H9 (cell line): ENCODE data around the gene HTR3A. TPM values are rescaled to one million over a fixed set of nuclear protein-coding genes. Genes with fewer than 3 reads are reported as not detected.
"Not testable (repeated sequence)": the region's sequence is repeated elsewhere in the genome, so short reads cannot be mapped to it uniquely, and the experiment has no call there.

Experiments used
- DNase-seq: peaks from one replicate; pipeline ENCODE4 v3.0.0-alpha.2; 2017
- H2AFZ ChIP-seq: one replicate; pipeline ENCODE4 v1.6.1; 2013; ENCODE audit warnings: mild to moderate bottlenecking, low read length, control low read depth, moderate library complexity
- H2AK5ac ChIP-seq: 2 replicates; pipeline ENCODE4 v1.6.1; 2013; ENCODE audit warnings: low read length, control low read depth, mixed read lengths; ENCODE audit not compliant: insufficient read length
- H2BK120ac ChIP-seq: one replicate; pipeline ENCODE4 v1.6.1; 2013; ENCODE audit warnings: low read depth, mild to moderate bottlenecking, low read length, control low read depth, inconsistent platforms; ENCODE audit not compliant: poor library complexity, severe bottlenecking
- H2BK12ac ChIP-seq: 2 replicates; pipeline ENCODE4 v1.6.1; 2013; ENCODE audit warnings: low read length, control low read depth, mixed read lengths, low read depth; ENCODE audit not compliant: insufficient read length
- H2BK15ac ChIP-seq: 2 replicates; pipeline ENCODE4 v1.6.1; 2013; ENCODE audit warnings: low read depth, low read length, control low read depth
- H2BK20ac ChIP-seq: one replicate; pipeline ENCODE4 v1.6.1; 2013; ENCODE audit warnings: low read depth, mild to moderate bottlenecking, low read length, control low read depth, inconsistent platforms; ENCODE audit not compliant: poor library complexity, severe bottlenecking
- H2BK5ac ChIP-seq: 2 replicates; pipeline ENCODE4 v1.6.1; 2013; ENCODE audit warnings: low read length, control low read depth, mixed read lengths; ENCODE audit not compliant: insufficient read length
- H3K14ac ChIP-seq: 2 replicates; pipeline ENCODE4 v1.6.1; 2013; ENCODE audit warnings: low read length, control low read depth; ENCODE audit not compliant: insufficient read depth
- H3K18ac ChIP-seq: 2 replicates; pipeline ENCODE4 v1.6.1; 2013; ENCODE audit warnings: low read depth, mild to moderate bottlenecking, mixed read lengths, low read length, control low read depth; ENCODE audit not compliant: insufficient read length
- H3K23ac ChIP-seq: 2 replicates; pipeline ENCODE4 v1.6.1; 2013; ENCODE audit warnings: low read length, control low read depth, mixed read lengths, low read depth; ENCODE audit not compliant: insufficient read length
- H3K23me2 ChIP-seq: 2 replicates; pipeline ENCODE4 v1.6.1; 2013; ENCODE audit warnings: low read depth, mild to moderate bottlenecking, mixed read lengths, low read length, control low read depth; ENCODE audit not compliant: insufficient read length, poor library complexity, severe bottlenecking
- H3K27ac ChIP-seq: 2 replicates; pipeline ENCODE4 v1.5.1; 2013; ENCODE audit warnings: low read length, control low read depth, mixed read lengths, low read depth; ENCODE audit not compliant: insufficient read length
- H3K27me3 ChIP-seq: 2 replicates; pipeline ENCODE4 v1.6.1; 2013; ENCODE audit warnings: low read length, control low read depth, inconsistent platforms; ENCODE audit not compliant: insufficient read depth
- H3K4ac ChIP-seq: 2 replicates; pipeline ENCODE4 v1.6.1; 2013; ENCODE audit warnings: low read depth, mild to moderate bottlenecking, control low read depth, inconsistent platforms, low read length, moderate library complexity
- H3K4me1 ChIP-seq: 2 replicates; pipeline ENCODE4 v1.6.1; 2013; ENCODE audit warnings: low read length, control low read depth, inconsistent platforms; ENCODE audit not compliant: insufficient read depth
- H3K4me2 ChIP-seq: 2 replicates; pipeline ENCODE4 v1.6.1; 2013; ENCODE audit warnings: low read length, control low read depth, mixed read lengths; ENCODE audit not compliant: insufficient read length, insufficient read depth
- H3K56ac ChIP-seq: 2 replicates; pipeline ENCODE4 v1.6.1; 2013; ENCODE audit warnings: low read depth, mild to moderate bottlenecking, mixed read lengths, low read length, control low read depth; ENCODE audit not compliant: insufficient read length
- H3K79me1 ChIP-seq: 2 replicates; pipeline ENCODE4 v1.6.1; 2013; ENCODE audit warnings: low read depth, mild to moderate bottlenecking, moderate library complexity, low read length, control low read depth, inconsistent platforms; ENCODE audit not compliant: insufficient read depth, poor library complexity, severe bottlenecking
- H3K79me2 ChIP-seq: 2 replicates; pipeline ENCODE4 v1.6.1; 2013; ENCODE audit warnings: low read length, control low read depth, inconsistent platforms; ENCODE audit not compliant: insufficient read depth
- H3K9ac ChIP-seq: 2 replicates; pipeline ENCODE4 v1.6.1; 2013; ENCODE audit warnings: low read length, control low read depth, mixed read lengths; ENCODE audit not compliant: insufficient read length; ENCODE audit errors: extremely low read depth
- H3K9me3 ChIP-seq: one replicate; pipeline ENCODE4 v1.6.1; 2013; ENCODE audit warnings: low read depth, low read length, inconsistent platforms; ENCODE audit not compliant: control insufficient read depth
- H3T11ph ChIP-seq: one replicate; pipeline ENCODE4 v1.6.1; 2013; ENCODE audit warnings: mild to moderate bottlenecking, low read length, control low read depth, inconsistent platforms
- H4K20me1 ChIP-seq: one replicate; pipeline ENCODE4 v1.6.1; 2013; ENCODE audit not compliant: control insufficient read depth, insufficient read length, insufficient read depth
- H4K5ac ChIP-seq: 2 replicates; pipeline ENCODE4 v1.6.1; 2013; ENCODE audit warnings: low read depth, mild to moderate bottlenecking, mixed read lengths, low read length, control low read depth; ENCODE audit not compliant: insufficient read length
- H4K8ac ChIP-seq: replicated peaks from 2 replicates; pipeline ENCODE4 v1.6.1; 2013; ENCODE audit warnings: low read length, control low read depth, mixed read lengths, low read depth; ENCODE audit not compliant: insufficient read length
- H4K91ac ChIP-seq: 2 replicates; pipeline ENCODE4 v1.6.1; 2013; ENCODE audit warnings: low read depth, mild to moderate bottlenecking, moderate library complexity, mixed read lengths, low read length, control low read depth; ENCODE audit not compliant: insufficient read length
- H3K27ac Mint-ChIP-seq, 3 experiments: 2 replicates in 2 of 3; 3 replicates in 1 of 3; pipeline ENCODE4 v1.8.0; 2020 to 2021; ENCODE audit warnings: mixed read lengths in 3 of 3, mild to moderate bottlenecking in 1 of 3, moderate library complexity in 1 of 3
- H3K27me3 Mint-ChIP-seq: 2 replicates; pipeline ENCODE4 v1.8.0; 2021; ENCODE audit warnings: low read depth, mild to moderate bottlenecking, moderate library complexity, mixed read lengths
- H3K36me3 Mint-ChIP-seq, 3 experiments: 2 replicates in 2 of 3; 3 replicates in 1 of 3; pipeline ENCODE4 v1.8.0; 2020 to 2021; ENCODE audit warnings: low read depth in 3 of 3, mixed read lengths in 3 of 3; ENCODE audit not compliant: insufficient read depth in 1 of 3
- H3K4me1 Mint-ChIP-seq, 2 experiments: 2 replicates each; pipeline ENCODE4 v1.8.0; 2020; ENCODE audit warnings: mixed read lengths in 2 of 2
- H3K4me3 Mint-ChIP-seq, 2 experiments: 2 replicates in 1 of 2; 3 replicates in 1 of 2; pipeline ENCODE4 v1.8.0; 2020 to 2021; ENCODE audit warnings: mild to moderate bottlenecking in 2 of 2, mixed read lengths in 2 of 2, moderate library complexity in 1 of 2
- H3K9me3 Mint-ChIP-seq, 2 experiments: 2 replicates in 1 of 2; 3 replicates in 1 of 2; pipeline ENCODE4 v1.8.0; 2020; ENCODE audit warnings: mild to moderate bottlenecking in 2 of 2, mixed read lengths in 2 of 2, moderate library complexity in 1 of 2
- WGBS: extraction: QIAGEN DNeasy Blood & Tissue Kit; methylation state at CpG from one replicate; pipeline ENCODE4 v1.1.7; 2013; ENCODE audit warnings: missing lambda C conversion rate, low lambda C conversion rate, mixed read lengths; ENCODE audit not compliant: insufficient read length; ENCODE audit errors: extremely low coverage; 5-methylcytosine and 5-hydroxymethylcytosine counted together
- total RNA-seq: library from RNA; stranded (reverse); gene quantifications from 2 replicates; pipeline ENCODE4 v1.2.1, GENCODE V29; 2021
- TF ChIP-seq, protein P1 (sequence below): fragments of 200-600 bp; sonication (generic); conservative IDR thresholded peaks from 3 replicates; pipeline ENCODE4 v1.8.0; 2021; ENCODE audit warnings: antibody characterized with exemption, mild to moderate bottlenecking

HTR3A gene
- total RNA-seq, 1 experiment from 2014 or later, result 4.1 TPM

DNA sequence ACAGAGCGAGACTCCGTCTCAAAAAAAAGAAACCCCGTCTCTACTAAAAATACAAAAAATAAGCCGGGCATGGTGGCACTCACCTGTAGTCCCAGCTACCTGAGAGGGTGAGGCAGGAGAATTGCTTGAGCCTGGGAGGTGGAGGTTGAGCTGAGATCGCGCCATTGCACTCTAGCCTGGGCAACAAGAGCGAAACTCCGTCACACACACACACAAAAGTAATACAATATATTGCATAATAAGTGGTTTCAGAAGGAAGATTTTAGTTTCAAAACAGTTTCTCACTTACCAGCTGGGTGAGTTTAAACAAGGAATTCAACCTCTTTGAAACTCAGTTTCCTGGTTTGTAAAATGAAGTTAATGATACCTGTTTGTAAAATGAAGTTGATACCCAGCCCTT is 32.7 kb upstream of the HTR3A start:
- Histone ChIP-seq H3K27ac (no peak overlapping the region), H2BK12ac (no peak overlapping the region), H3K27me3 (no peaks in the 10 kb centered on the region), H4K91ac (no peak overlapping the region), H3T11ph (no peak overlapping the region), H2BK120ac (no peak overlapping the region), H3K18ac (no peak overlapping the region), H3K79me1 (no peaks in the 10 kb centered on the region), H3K56ac (no peak overlapping the region), H3K79me2 (no peaks in the 10 kb centered on the region), H3K4me2 (no peak overlapping the region), H2BK5ac (no peak overlapping the region), H2AK5ac (no peak overlapping the region), H2BK20ac (no peak overlapping the region), H4K8ac (no peak overlapping the region), H2BK15ac (no peak overlapping the region), H3K9me3 (no peaks in the 10 kb centered on the region), H2AFZ (no peak overlapping the region), H3K23me2 (no peaks in the 10 kb centered on the region), H3K4ac (no peak overlapping the region), H3K9ac (no peak overlapping the region), H3K4me1 (no peaks in the 10 kb centered on the region), H3K14ac (no peak overlapping the region), H3K23ac (no peak overlapping the region), H4K20me1 (no peaks in the 10 kb centered on the region), H4K5ac (no peak overlapping the region)
- TF ChIP-seq, protein P1, sequence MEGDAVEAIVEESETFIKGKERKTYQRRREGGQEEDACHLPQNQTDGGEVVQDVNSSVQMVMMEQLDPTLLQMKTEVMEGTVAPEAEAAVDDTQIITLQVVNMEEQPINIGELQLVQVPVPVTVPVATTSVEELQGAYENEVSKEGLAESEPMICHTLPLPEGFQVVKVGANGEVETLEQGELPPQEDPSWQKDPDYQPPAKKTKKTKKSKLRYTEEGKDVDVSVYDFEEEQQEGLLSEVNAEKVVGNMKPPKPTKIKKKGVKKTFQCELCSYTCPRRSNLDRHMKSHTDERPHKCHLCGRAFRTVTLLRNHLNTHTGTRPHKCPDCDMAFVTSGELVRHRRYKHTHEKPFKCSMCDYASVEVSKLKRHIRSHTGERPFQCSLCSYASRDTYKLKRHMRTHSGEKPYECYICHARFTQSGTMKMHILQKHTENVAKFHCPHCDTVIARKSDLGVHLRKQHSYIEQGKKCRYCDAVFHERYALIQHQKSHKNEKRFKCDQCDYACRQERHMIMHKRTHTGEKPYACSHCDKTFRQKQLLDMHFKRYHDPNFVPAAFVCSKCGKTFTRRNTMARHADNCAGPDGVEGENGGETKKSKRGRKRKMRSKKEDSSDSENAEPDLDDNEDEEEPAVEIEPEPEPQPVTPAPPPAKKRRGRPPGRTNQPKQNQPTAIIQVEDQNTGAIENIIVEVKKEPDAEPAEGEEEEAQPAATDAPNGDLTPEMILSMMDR, result no peak
- WGBS, result no CpG with 5 or more reads among the region's 8 CpGs
- H3K4me3 Mint-ChIP-seq, result no peak overlapping the region
- no peaks in the 10 kb centered on the region; a peak in 1 of 5 replicates for H3K9me3 Mint-ChIP-seq
- no peak overlapping the region for H3K27ac Mint-ChIP-seq
- H3K27me3 Mint-ChIP-seq, result no peaks in the 10 kb centered on the region; the same call in 1 of the 2 replicates
- no peaks in the 10 kb centered on the region for H3K36me3 Mint-ChIP-seq
- no peaks in the 10 kb centered on the region for H3K4me1 Mint-ChIP-seq
- no peak for DNase-seq

DNA sequence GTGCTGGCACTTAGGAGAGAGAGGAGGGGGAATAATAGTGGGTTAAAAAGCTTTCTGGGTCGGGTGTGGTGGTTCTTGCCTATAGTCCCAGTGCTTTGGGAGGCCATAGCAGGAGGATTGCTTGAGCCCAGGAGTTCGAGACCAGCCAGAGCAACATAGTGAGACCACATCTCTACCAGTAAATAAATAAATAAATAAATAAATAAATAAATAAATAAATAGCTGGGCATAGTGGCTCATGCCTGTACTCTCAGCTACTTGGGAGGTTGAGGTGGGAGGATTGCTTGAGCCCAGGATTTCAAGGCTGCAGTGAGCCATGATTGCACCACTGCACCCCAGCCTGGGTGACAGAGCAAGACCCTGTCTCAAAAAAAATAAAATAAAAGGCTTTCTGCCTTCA is 28.7 kb upstream of the HTR3A start:
- H3K4me2 ChIP-seq, H3K4me3 Mint-ChIP-seq, H3K27ac ChIP-seq, H3K23me2 ChIP-seq, H2BK15ac ChIP-seq, H2BK120ac ChIP-seq, H3K79me1 ChIP-seq, H3K9ac ChIP-seq, H3K9me3 Mint-ChIP-seq, H3K14ac ChIP-seq, H3K27ac Mint-ChIP-seq, H2BK5ac ChIP-seq, H3K36me3 Mint-ChIP-seq, H3K79me2 ChIP-seq, H3K23ac ChIP-seq, H3K27me3 ChIP-seq, H3K4ac ChIP-seq, H3K27me3 Mint-ChIP-seq, H2BK12ac ChIP-seq, H3K18ac ChIP-seq, DNase-seq, H3T11ph ChIP-seq, H3K4me1 ChIP-seq, H3K56ac ChIP-seq, H4K20me1 ChIP-seq, H3K9me3 ChIP-seq, H4K8ac ChIP-seq, H2AK5ac ChIP-seq, H2AFZ ChIP-seq, H4K91ac ChIP-seq, H2BK20ac ChIP-seq, H4K5ac ChIP-seq: not testable (repeated sequence)
- peaks cover 25 to 27% of the 10 kb centered on the region in 2 experiments for H3K4me1 Mint-ChIP-seq
- WGBS, result no CpG with 5 or more reads among the region's 2 CpGs
